SH-SY5Y (cell line): ENCODE results near the gene NAV3.

Experiments
- GATA2 ChIP-seq: IDR thresholded peaks from 2 replicates; pipeline ENCODE4 v1.6.1; 2011; ENCODE audit warnings: mild to moderate bottlenecking, low read depth, low read length
- GATA3 ChIP-seq: IDR thresholded peaks from 2 replicates; pipeline ENCODE4 v1.6.1; 2011; ENCODE audit warnings: low read depth, mild to moderate bottlenecking, low read length, moderate library complexity

DNA sequence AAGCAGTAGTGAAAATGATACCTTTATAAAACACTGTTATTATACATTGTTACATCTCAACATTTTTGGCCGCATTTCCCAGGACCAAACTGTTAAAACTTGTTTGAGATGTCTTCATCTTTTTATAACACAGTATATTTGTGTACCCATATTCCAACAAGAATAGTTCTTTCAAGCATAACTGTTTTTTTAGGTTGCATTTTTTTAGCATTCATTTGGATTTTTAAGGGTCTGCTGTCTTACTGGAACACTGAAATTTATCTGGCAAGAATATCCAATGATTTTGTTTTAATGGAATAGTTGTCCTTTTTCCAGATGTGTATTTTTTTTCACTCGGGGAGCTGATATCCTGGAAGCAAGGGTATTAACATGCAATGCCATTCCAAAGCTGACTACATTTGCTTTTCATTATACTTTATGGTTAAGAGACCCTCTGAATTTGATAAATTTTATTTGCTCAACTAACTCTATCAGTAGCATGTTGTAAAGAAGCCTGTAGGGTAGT is 8.9 kb upstream of the NAV3 start:
- TF ChIP-seq GATA3: no peak
- no peak for TF ChIP-seq GATA2
